Measurements from ENCODE around the gene TMEM109.

GRCh38 chr11:60914633-60915247 lies 782 bp downstream of the TMEM109 start:
- TF ChIP-seq, protein P1, sequence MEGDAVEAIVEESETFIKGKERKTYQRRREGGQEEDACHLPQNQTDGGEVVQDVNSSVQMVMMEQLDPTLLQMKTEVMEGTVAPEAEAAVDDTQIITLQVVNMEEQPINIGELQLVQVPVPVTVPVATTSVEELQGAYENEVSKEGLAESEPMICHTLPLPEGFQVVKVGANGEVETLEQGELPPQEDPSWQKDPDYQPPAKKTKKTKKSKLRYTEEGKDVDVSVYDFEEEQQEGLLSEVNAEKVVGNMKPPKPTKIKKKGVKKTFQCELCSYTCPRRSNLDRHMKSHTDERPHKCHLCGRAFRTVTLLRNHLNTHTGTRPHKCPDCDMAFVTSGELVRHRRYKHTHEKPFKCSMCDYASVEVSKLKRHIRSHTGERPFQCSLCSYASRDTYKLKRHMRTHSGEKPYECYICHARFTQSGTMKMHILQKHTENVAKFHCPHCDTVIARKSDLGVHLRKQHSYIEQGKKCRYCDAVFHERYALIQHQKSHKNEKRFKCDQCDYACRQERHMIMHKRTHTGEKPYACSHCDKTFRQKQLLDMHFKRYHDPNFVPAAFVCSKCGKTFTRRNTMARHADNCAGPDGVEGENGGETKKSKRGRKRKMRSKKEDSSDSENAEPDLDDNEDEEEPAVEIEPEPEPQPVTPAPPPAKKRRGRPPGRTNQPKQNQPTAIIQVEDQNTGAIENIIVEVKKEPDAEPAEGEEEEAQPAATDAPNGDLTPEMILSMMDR (IDR thresholded peaks at IDR 0.05): no peak
- TF ChIP-seq POLR2AphosphoS5 (IDR thresholded peaks at IDR 0.05): no peak
- TF ChIP-seq POLR2A (IDR thresholded peaks at IDR 0.05): no peak
